NCI-H1092 treated with DMSO at 0.1 percent for 48 hours (cell line): ENCODE measurements around the gene KCNAB1.

Source experiments
- DNase-seq: peaks from one replicate; lab custom pipeline; 2025; lab: John Stamatoyannopoulos, UW

The KCNAB1 gene

DNA sequence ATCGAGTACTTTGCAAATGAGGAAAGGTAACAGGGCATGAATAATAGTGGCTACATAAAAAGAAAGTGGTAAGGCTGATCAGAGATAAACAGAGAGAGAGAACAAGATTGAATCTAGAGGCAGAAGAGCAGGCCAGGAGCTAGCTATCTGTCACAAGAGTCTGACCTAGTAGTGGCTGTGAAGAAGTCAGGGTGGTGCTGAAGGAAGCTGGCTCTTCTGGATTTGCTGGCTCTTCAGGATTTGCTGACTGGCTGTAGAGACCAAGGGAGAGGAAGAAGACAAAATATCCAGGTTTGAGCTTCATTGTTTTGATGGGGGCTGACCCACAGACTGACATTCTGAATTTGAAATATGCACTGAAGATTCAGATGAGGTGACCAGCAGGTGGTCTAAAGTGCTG is 292.2 kb downstream of the KCNAB1 start:
- no peak for DNase-seq

DNA sequence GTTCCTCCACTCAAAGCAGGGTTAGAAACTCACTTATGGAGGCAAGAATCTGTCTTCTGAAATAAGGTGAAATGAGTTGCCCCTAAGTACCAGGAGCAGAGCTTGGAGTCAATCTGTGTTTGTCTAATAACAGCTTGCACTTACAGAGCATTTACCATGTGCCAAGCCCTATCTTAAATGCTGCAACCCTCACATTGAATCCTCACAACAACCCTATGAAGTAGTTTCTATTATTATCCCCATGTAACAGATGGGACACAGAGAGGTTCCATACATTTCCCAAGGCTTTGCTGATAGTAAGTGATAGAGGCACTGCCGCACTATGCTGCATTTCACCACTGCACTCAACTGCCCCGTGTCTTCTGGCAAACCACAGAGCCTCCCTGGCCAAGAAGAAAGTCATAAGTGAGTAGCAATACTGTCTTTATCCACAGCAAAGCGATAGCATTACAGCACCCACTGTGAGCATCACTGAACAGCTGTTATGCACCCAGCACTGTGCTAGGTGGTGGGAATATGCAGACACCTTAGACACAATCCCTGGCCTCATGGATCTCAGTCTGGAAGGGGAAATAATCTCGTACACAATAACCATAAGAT is 293.0 kb downstream of the KCNAB1 start:
- no peak for DNase-seq

DNA sequence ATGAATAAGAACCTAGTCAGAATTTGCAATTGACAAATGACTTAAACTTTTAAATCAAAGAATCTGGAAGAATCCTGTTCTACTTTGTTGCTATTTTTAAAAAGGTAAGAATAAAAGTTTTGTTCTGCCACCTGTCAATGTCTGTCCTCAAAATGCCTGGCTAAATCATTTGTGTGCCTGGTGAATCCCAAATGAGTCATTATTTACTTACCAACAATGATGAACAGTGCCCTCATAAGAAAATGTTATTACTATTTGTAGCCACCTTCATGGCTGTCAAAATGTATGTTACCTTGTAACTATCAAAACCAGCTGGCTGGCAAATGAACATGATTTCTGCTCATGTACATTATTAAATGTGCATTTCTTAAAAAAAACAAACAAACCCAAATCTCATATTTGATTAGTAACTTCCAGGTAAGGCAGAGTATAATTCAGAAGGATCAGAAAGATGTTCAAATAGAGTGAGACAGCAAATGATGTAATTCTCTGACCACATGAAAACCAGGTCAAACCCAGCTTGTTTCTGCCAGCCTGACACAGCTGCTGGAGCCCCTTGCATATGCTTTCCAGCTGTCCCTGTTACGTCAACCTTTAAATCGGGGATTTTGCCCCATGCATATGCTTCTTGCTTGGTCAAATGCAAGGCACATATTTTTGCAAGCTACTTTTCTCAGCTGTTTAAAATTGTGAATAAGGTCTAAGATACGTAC is 296.6 kb downstream of the KCNAB1 start:
- no peak for DNase-seq

DNA sequence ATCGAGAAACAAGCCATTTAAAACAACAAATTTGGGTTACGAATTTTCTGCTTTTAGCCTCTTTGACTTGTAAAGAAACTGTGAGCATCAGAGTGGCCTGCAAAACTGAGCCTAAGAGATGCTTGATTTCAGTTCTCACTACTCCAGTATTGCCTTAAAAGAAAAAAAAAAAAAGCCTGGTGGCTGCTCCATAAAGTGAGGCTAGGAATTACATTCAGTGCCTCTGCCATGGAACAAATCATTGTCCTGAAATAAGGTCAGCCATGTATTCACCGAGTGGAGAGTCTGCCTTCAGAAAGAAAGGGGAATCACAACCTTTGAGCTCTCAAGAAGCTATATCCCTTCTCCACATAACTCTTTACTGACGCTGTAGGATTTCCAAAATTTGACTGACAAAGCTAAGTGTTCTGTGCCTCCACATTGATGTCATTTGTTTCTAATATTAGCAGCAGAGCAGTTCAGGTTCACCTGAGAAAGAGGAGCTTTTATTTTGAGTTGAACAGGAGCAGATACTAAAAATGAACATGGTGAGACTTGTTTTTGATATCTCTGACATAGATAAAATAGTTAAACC is 297.3 kb downstream of the KCNAB1 start:
- DNase-seq = no peak

DNA sequence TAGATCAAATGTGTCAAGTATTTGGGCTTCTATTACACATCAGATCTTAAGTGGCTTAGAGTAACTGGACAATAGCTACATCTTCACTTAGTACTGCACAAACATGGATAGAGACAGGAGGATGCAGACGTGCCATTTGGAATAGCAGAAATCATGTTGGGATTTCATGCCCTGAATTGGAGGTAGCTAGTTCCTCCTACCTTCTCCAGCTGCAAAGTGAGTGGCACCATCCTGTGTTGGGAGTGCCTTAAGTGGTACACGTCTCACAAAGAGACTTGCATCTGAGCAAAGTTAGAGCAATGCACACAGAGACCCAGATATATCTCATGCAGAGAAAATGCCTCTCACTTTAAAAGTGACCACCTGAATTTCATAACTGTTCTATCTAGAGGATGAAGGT is 298.1 kb downstream of the KCNAB1 start:
- no peak for DNase-seq

DNA sequence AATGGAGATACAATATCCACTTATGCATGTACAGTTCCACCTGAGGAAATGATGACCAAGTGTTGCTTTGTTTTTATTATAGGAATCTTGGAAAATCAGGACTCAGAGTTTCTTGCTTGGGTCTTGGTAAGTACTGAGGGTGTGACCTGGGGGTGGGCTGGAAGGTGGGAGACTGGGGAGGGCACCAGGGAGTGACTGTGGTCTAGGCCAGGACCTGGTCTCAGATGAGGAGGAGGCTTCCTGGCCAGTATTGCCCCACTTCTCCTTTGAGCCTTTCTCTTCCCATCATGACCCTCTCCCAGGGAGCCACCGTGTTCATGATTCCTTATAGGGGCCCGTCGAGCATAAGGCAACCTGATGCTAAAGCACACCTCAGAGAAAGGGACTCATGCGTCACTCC is 301.2 kb downstream of the KCNAB1 start:
- DNase-seq = no peak

DNA sequence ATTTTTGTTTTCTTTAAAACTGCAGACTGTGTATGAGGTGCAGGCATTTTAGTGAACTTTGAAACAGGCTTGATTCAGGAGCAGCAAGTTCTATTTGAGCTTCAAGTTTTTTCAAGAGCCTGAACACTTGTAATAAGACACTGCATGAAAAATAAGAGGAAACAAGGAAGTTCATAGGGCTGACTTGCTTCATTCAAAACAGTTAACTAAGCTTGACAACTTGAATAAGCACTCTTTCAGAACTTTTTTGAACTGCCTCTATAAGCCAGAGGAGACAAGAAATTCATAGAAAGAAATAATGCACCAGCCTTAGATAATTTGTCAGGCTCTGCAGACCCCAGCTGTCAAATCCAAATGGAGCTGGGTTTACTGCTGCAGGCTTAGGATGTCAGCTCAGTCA is 304.4 kb downstream of the KCNAB1 start:
- no peak for DNase-seq

DNA sequence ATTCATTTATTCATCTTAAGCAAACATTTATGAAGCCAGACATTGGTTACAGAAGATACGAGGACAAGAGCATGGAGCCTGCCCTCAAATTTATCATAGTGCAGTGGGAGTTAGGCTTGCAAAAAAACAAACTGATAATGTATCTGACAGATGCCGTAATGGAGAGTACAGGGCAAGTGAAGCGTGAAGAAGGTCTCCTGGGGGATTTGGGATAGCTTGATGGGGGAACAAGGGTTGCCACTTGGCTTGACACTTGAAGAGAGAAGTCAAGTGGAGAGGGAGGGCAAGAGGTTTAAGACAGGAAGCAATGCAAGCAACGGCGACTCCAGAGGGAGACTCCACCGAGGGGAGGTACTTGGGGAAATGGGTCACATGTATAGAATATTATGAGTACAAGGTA is 305.3 kb downstream of the KCNAB1 start:
- DNase-seq = no peak

GRCh38 chr3:156429125-156429524 is 308.7 kb downstream of the KCNAB1 start:
- no peak for DNase-seq

DNA sequence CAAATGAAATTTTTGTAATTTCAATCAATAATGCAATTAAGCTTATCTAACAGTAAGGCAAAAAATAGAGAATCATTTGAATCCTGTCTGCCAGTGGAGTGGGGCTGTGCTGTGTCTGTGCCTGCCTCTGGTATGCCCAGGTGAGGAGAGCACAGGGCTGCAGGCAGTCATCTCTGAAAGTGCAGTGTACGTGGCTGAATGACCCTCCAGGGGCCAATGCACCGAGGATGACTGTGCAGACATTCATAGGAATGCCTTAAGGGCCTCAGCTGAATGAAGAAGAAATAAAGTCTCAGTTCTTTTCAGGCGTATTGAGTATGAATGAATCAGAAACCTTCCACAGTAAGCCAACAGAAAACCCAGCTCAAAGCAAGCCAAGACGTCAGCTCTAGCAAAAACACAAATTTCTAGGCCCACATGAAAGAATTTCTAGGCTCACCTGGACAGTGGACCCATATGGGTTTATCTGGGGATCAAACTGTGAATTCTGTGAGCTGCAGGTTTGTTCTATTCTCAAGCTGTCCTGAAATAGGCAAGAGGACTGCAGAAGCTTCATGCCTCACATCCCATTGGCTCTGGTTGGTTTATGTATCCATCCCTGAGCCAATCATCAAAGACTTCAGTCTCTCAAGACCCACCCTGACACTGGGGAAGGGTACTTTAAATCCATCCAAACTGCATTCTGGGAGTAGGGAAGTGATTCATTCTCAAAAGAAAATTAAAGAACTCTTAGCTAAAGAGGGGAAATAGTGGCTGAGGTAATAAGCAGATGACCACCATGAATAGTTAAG is 311.2 kb downstream of the KCNAB1 start:
- no peak for DNase-seq

- no peak for DNase-seq
These were observed 312.2 kb downstream of the KCNAB1 start for GRCh38 chr3:156432563-156432962.

DNA sequence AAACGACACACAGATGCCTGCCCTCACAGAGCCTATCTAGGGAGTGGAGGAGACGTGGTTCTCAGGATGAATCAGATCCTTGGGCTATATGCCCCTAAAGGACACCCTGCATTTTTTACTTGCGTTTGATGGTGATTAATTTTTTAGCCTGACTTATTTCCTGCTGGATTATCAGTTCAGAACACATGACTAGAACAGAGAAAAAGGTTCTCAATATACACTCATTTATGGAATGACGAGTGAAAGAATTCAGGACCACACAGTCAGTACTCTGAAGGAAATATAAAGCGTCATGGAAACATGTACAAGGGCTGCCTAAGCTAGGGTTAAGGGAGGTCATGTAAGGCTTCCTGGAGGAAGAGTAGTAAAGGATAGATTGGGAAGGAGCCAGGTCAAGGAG is 312.8 kb downstream of the KCNAB1 start:
- DNase-seq = no peak

DNA sequence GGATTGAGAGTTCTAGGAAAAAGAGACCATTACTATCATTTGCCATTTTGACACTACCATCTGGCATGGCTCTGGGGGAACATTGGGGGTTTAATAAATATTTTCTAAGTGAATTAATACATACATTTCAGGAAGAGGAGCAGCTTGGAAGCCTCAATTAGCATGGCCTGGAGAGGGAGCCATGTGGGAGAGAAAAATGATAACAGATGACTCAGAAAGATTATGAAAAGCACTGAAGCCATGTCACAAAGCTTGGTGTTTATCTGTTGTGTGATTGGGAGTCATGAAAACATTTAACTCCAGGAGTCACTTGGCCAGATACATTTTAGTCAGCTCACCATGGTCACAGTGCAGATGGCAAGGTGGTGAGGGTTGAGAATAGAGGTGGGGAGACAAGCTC is 313.5 kb downstream of the KCNAB1 start:
- no peak for DNase-seq

GRCh38 chr3:156434921-156435320 is 314.5 kb downstream of the KCNAB1 start:
- no peak for DNase-seq

GRCh38 chr3:156443079-156443478 is 322.7 kb downstream of the KCNAB1 start:
- no peak for DNase-seq

DNA sequence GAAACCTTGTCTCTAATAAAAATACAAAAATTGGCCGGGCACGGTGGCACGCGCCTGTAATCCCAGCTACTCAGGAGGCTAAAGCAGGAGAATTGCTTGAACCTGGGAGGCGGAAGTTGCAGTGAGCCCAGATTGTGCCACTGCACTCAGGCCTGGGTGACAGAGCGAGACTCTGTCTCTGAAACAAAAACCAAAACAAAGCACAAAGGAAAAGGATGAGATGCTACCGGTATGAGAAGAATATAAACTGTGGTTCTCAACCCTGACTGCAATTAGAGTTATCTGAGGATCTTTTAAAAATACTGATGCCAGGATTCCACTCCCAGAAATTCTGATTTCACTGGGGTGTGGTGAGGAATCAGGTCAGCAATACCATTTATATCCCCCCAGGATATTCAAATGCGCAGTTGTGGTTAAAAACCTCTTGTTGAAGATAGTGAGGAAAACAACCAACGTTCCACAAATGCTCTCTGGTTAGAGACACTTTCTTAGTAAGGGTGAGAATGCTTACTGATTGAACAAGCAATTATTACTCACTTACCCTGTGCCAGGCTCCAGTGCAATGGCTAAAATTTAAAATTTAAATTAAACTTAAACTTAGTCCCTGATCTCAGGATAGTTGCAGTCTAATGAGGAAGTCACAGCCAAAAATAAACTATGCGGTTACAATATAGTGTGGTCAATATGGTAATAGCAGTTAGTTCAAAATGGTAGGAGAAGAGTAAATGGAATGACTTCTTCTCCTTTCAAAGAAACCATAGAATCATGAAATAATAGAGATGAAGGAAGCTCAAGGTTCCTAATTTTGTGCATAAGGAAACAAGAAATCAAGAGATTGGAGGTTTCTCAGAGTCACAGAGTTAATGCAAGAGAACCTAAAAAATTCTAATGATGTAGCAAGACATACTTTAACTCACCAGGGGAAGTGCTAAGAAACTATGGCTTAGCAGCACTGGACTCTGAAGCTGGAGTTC is 325.0 kb downstream of the KCNAB1 start:
- DNase-seq = no peak

GRCh38 chr3:156448300-156448699 is 327.9 kb downstream of the KCNAB1 start:
- no peak for DNase-seq

DNA sequence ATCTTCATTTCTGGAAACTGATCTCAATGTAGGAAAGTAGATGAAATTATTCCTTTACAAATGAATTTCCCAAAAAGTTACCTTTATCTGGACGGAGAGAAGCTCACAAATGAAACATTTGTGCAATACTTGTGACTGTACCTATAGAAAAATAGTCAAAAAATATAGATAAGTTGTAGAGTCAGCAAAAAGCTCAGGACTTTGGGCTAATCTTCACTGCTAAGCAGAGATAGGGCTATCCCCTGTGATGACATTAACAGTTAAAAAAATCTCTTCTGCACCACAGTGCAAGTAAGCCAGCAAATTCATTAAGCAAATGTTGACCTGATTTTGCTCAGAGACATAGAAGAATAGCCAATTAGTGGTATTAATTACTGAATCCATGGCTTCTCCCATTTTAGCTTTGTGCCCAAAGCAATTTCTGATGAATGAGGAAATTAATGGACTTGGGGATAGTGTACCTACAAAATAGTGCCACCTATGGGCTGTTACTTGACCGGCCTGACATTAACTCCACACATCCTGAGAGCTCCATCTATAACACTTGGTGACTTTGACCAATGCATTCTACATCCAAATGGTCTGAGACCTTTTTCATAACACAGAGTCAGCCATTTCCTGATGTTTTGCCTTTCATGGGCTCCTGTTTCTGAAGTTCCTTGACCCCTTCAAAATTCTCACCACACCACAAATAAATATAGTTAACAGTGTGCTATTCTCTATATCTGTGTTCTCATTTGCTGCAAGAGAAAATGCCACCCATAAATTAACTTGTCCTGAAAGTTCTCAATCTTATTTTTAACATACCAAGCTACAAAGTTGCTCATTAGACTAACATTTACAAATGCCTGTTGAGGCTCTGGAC is 329.6 kb downstream of the KCNAB1 start:
- peak; percentile 5 for DNase-seq

- DNase-seq = no peak
These were observed 335.5 kb downstream of the KCNAB1 start for GRCh38 chr3:156455839-156456238.

- no peak for DNase-seq
These were observed 336.4 kb downstream of the KCNAB1 start for GRCh38 chr3:156456771-156457224.

GRCh38 chr3:156459434-156459833 is 339.1 kb downstream of the KCNAB1 start:
- DNase-seq = no peak
